Progenitor cell of endocrine pancreas (in vitro differentiated cells): ENCODE measurements around the gene FOXM1. TPM values are rescaled to one million over a fixed set of nuclear protein-coding genes. Genes with fewer than 3 reads are reported as not detected.

Experiments
- DNase-seq: peaks from one replicate; pipeline ENCODE4 v3.0.0; 2021; ENCODE audit warnings: low spot score; ENCODE audit not compliant: unreplicated experiment
- H3K27ac Mint-ChIP-seq: 2 replicates; pipeline ENCODE4 v1.8.0; 2021; ENCODE audit warnings: mild to moderate bottlenecking, moderate library complexity, mixed read lengths
- H3K27me3 Mint-ChIP-seq: 2 replicates; pipeline ENCODE4 v1.8.0; 2021; ENCODE audit warnings: mixed read lengths
- H3K36me3 Mint-ChIP-seq: 2 replicates; pipeline ENCODE4 v1.8.0; 2022; ENCODE audit warnings: mixed read lengths; ENCODE audit not compliant: insufficient read depth
- H3K4me1 Mint-ChIP-seq: 2 replicates; pipeline ENCODE4 v1.8.0; 2021; ENCODE audit warnings: low read depth, mixed read lengths
- H3K4me3 Mint-ChIP-seq: 2 replicates; pipeline ENCODE4 v1.8.0; 2021; ENCODE audit warnings: low read depth, mild to moderate bottlenecking, moderate library complexity, mixed read lengths
- H3K9me3 Mint-ChIP-seq: 2 replicates; pipeline ENCODE4 v1.8.0; 2021; ENCODE audit warnings: low read depth, mixed read lengths
- total RNA-seq: library from RNA; stranded (reverse); gene quantifications from 2 replicates; pipeline ENCODE4 v1.2.1, GENCODE V29; 2021
- TF ChIP-seq, protein P1 (sequence below): fragments of 200-600 bp; sonication (generic); IDR thresholded peaks from one replicate; pipeline ENCODE4 v1.5.0; 2021; ENCODE audit warnings: antibody characterized with exemption, mild to moderate bottlenecking; ENCODE audit not compliant: unreplicated experiment

FOXM1 gene
- total RNA-seq, 1 donor from 2014 or later = 92.2 TPM

DNA sequence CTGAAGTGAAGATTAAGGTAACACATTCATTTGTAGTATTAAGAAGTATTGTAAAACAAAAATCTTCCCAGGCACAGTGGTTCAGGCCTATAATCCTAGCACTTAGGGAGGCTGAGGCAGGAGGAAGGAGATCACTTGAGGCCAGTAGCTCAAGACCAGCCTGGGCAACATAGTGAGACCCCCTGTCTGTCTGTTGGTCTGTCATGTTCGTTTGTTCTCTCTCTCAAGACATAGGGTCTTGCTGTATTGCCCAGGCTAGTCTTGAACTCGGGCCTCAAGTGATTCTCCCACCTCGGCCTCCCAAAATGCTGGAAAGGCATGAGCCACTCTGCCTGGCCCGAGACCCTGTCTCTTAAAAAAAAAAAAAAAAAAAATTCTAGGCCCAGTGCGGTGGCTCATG lies 20.4 kb upstream of the FOXM1 start:
- Mint-ChIP-seq H3K27me3 (no peaks in the 10 kb centered on the region), H3K9me3 (no peaks in the 10 kb centered on the region), H3K4me3 (no peak overlapping the region), H3K4me1 (peaks cover 6% of the 10 kb centered on the region), H3K27ac (no peak overlapping the region), H3K36me3 (no peaks in the 10 kb centered on the region)
- DNase-seq = no peak
- TF ChIP-seq, protein P1, sequence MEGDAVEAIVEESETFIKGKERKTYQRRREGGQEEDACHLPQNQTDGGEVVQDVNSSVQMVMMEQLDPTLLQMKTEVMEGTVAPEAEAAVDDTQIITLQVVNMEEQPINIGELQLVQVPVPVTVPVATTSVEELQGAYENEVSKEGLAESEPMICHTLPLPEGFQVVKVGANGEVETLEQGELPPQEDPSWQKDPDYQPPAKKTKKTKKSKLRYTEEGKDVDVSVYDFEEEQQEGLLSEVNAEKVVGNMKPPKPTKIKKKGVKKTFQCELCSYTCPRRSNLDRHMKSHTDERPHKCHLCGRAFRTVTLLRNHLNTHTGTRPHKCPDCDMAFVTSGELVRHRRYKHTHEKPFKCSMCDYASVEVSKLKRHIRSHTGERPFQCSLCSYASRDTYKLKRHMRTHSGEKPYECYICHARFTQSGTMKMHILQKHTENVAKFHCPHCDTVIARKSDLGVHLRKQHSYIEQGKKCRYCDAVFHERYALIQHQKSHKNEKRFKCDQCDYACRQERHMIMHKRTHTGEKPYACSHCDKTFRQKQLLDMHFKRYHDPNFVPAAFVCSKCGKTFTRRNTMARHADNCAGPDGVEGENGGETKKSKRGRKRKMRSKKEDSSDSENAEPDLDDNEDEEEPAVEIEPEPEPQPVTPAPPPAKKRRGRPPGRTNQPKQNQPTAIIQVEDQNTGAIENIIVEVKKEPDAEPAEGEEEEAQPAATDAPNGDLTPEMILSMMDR = no peak

DNA sequence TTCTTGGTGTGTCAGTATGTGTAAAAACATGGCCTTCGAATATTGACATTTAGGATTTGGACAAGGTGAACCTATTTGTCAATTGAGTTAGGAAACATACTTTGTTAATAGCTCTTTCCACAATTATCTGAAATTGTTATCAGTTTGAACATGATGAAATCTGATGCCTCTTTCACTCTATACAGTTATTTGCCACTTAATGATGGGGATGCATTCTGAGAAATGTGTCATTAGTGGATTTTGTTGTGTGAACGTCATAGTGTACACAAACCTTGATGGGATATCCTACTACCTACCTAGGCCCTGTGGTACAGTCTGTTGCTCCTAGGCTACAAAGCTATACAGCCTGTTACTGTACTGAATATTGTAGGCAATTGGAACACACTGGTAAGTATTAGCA lies 18.5 kb upstream of the FOXM1 start:
- DNase-seq = no peak
- Mint-ChIP-seq H3K27me3 (no peaks in the 10 kb centered on the region), H3K4me3 (no peak overlapping the region), H3K27ac (peak overlapping the region; percentile 58), H3K9me3 (no peaks in the 10 kb centered on the region), H3K4me1 (peaks cover 13% of the 10 kb centered on the region), H3K36me3 (no peaks in the 10 kb centered on the region)
- TF ChIP-seq, protein P1 = no peak

DNA sequence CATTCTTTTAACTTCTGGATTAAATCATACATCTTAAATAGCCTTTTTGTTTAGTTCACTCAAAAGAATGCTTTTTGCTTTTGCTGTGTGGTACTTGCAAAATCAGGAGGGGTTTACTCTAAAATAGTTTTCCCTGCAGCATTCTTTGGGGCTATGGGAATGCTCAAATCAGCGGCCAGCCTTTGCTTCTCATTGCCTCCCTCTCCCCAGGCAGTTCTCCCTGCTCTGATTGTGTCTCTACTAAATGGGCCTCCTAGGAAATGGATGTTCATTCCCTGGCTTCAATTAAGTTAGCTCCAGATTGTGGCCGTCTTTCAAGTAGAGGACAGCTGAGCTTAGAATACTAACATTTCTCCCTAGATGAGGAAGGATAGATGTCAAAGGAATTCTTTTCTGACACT lies 18.1 kb upstream of the FOXM1 start:
- H3K9me3 Mint-ChIP-seq = no peaks in the 10 kb centered on the region
- no peaks in the 10 kb centered on the region for H3K27me3 Mint-ChIP-seq
- H3K4me1 Mint-ChIP-seq = peaks cover 14% of the 10 kb centered on the region
- TF ChIP-seq, protein P1 = no peak
- no peak overlapping the region for H3K4me3 Mint-ChIP-seq
- no peak overlapping the region for H3K27ac Mint-ChIP-seq
- no peaks in the 10 kb centered on the region for H3K36me3 Mint-ChIP-seq
- no peak for DNase-seq

DNA sequence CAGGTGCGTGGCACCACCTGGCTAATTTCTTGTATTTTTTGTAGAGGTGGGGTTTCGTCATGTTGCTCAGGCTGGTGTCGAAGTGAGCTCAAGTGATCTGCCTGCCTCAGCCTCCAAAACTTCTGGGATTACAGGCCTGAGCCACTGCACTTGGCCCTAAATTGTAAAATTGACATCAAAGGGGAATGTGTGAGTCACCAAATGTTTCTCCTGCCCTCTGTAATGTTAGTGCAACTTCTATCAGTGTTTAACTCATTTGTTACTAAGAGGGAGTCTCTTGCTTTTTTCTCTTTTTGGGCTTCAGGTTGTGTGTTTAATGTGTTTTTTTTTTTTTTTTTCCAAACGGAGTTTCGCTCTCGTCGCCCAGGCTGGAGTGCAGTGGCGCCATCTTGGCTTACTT lies 16.0 kb upstream of the FOXM1 start:
- peak overlapping the region; percentile 52 for H3K4me3 Mint-ChIP-seq
- DNase-seq = no peak
- no peaks in the 10 kb centered on the region for H3K9me3 Mint-ChIP-seq
- no peaks in the 10 kb centered on the region for H3K27me3 Mint-ChIP-seq
- no peaks in the 10 kb centered on the region for H3K36me3 Mint-ChIP-seq
- H3K4me1 Mint-ChIP-seq = peaks cover 14% of the 10 kb centered on the region
- TF ChIP-seq, protein P1 = no peak
- peak overlapping the region; percentile 73 for H3K27ac Mint-ChIP-seq

DNA sequence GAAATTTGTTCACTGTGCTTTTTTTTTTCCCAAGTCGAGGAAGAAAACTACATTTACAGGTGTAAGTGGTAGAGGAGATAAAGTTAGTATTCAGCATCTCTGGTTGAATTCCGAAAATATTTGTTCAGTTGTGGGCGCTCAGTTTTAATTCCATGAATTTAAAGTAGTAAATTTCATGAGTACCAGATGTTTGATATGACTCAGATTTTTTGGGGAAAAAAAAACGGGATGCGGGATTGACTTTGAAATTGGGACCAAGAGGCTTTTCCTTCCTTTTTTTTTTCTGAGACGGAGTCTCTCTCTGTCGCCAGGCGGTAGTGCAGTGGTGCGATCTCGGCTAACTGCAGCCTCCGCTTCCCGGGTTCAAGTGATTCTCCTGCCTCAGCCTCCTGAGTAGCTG lies 15.3 kb upstream of the FOXM1 start:
- DNase-seq = no peak
- Mint-ChIP-seq H3K27ac (no peak overlapping the region), H3K4me3 (peak overlapping the region; percentile 98), H3K9me3 (no peaks in the 10 kb centered on the region), H3K27me3 (no peaks in the 10 kb centered on the region), H3K4me1 (peaks cover 14% of the 10 kb centered on the region), H3K36me3 (peaks cover 3% of the 10 kb centered on the region)
- TF ChIP-seq, protein P1 = no peak
